Right forelimb (tissue), 1 donor: ENCODE data around the gene PCED1A.
"Not testable (repeated sequence)": the region's sequence is repeated elsewhere in the genome, so short reads cannot be mapped to it uniquely, and the experiment has no call there.

Source experiments
- DNase-seq: peaks from one replicate; pipeline ENCODE4 v3.0.0-alpha.2; 2018

PCED1A gene

GRCh38 chr20:2865101-2865500 lies 24.6 kb upstream of the PCED1A start:
- DNase-seq = no peak

DNA sequence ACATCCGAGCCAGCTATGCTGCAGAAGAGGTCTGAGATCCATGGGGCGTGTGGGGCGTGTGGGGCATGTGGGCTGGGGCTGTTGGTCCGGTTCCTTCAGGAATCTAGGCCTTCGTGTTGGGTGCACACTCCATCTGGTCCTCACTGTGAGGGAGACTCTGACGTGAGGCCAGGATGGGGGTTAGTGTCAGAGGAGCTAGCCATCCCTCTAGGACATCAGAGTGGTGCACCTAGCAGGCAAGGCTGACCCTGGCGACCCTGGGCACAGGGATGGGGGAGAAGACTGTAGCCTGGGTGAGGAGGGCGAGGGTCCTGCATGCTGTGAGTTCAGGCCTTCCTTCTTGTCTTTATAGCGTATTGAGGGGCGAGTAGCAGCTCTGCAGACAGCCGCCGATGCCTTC lies 24.2 kb upstream of the PCED1A start:
- DNase-seq = no peak

GRCh38 chr20:2859330-2860121 lies 19.1 kb upstream of the PCED1A start:
- no peak for DNase-seq

- no peak for DNase-seq
These were observed 18.1 kb upstream of the PCED1A start for GRCh38 chr20:2858591-2858990.

- DNase-seq = no peak
These were observed 10.6 kb upstream of the PCED1A start for GRCh38 chr20:2851086-2851485.

GRCh38 chr20:2849529-2849928 lies 9.1 kb upstream of the PCED1A start:
- peak; percentile 10 for DNase-seq

- DNase-seq = peak; percentile 1
These were observed 7.3 kb upstream of the PCED1A start for GRCh38 chr20:2847802-2848201.

DNA sequence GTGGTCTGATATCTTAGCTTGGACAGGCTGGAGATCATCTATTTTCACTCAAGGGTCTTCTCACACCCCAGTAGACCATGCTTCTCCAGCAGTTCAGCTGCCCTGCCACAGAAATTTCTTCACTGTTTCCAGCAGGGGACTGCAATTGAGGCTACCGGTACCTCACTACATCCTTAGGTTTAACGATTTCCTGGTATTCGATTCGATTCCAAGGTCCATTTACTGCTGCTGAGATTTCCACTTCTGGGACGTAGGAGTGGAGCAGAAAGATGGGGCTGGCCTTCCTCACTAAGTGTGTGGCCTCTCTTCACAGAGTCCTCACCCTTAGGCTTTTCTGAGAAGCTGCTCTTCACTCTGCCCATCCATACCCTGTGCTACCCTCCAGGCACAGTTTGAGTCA lies 6.2 kb upstream of the PCED1A start:
- peak; percentile 35 for DNase-seq

- DNase-seq = no peak
These were observed 5.2 kb upstream of the PCED1A start for GRCh38 chr20:2845607-2846006.

- peak; percentile 85 for DNase-seq
These were observed 594 bp upstream of the PCED1A start for GRCh38 chr20:2840967-2841531.

- DNase-seq = no peak
These were observed 720 bp downstream of the PCED1A start for GRCh38 chr20:2839732-2840137.

GRCh38 chr20:2838847-2839671 lies 1.4 kb downstream of the PCED1A start:
- DNase-seq = no peak

- peak; percentile 39 for DNase-seq
These were observed 2.2 kb downstream of the PCED1A start for GRCh38 chr20:2838170-2838797.

GRCh38 chr20:2837221-2837960 lies 3.1 kb downstream of the PCED1A start:
- DNase-seq = no peak

DNA sequence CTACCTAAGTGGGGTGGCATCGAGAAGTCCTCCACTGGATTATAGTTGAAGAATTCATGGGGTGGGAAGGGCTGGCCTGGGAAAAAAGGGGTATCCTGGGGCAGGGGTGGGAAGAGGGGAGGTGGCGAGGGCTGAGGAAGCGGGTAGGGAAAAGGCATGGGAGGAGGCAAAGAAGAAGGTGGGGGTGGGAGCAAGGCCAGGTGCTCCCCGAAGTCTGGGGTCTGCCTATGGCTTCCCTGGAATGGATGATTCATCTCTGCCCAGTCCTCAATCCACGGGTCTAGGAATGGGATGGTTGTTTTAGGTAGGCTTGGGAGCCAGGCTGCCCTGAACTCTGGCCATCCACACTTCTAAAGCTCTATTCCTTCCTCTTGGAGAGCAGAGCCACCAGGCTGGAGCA lies 4.4 kb downstream of the PCED1A start:
- DNase-seq = no peak

DNA sequence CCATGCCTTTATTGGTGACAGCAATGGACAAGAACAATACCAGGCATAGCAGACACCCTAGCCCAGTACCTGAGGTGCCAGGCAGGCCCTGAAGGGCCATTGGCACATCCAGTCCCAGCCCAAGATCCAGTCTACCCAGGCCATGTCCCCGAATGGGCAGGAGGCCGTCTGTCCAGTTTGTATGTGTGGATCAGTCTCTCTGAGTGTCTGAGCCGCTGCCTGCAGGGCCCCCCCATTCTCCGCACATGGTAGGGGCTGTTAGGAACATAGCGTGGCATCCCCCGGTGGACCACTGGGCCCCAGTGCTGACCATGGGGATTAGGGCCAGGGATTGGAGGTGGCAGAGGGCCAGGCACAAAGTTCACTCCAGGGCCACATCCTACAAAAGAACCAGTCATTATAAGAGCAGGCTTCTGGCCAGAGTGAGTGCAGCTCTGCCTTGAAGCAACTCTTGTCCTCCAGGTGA lies 5.1 kb downstream of the PCED1A start:
- no peak for DNase-seq

DNA sequence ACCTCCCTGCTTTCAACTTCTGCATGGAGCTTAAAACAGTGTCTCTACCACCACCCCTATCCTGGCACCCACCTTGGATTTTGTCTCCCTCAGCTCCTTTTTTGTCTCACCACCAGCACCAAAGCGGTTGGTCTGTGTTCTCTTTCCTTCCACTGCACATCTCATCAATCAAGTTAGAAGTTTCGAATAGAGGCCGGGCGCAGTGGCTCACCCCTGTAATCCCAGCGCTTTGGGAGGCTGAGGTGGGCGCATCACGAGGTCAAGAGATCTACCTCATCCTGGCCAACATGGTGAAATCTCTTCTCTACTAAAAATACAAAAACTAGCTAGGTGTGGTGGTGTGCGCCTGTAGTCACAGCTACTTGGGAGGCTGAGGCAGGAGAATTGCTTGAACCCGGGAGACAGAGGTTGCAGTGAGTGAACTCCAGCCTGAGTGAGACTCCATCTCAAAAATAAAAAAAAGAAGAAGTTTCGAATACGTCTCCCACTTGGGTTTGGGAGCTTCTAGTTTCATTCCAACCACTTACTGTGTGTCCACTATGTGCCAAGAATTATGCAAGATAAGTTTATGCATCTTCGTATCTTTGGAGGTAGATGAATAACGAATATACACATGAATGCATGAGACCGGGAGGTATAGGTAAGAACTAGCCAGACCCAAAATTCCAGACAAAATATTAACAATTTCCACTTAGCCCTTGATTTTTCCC lies 5.9 kb downstream of the PCED1A start:
- no peak for DNase-seq

DNA sequence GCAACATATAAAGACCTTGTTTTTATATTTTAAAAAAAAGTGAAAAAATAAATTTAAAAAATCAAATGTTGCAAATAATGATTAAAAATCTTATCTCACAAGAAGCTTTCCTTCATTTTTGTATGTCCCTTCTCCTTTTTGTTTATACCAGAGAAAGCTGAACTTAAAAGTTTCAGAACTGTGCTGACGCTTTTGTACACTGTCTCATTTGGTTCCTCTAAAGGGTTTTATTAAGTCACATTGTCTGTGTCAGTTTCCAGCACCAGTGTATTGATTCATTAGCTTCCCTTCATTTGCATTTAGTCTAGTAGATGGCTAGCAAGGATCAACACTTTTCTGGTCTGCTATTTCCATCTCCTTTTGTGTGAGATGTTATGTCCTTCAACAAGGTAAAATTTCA lies 6.7 kb downstream of the PCED1A start:
- DNase-seq = no peak

DNA sequence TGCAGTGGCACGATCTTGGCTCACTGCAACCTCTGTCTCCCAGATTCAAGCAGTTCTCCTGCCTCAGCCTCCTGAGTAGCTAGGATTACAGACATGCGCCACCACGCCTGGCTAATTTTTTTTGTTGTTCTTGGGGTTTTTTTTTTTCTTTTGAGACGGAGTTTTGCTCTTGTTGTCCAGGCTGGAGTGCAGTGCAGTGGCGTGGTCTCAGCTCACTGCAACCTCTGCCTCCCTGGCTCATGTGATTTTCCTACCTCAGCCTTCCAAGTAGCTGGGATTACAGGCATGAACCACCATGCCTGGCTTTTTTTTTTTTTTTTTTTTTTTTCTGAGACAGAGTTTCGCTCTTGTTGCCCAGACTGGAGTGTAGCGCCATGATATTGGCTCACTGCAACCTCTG lies 9.2 kb downstream of the PCED1A start:
- not testable (repeated sequence) for DNase-seq

- DNase-seq = no peak
These were observed 11.1 kb downstream of the PCED1A start for GRCh38 chr20:2829376-2829775.

DNA sequence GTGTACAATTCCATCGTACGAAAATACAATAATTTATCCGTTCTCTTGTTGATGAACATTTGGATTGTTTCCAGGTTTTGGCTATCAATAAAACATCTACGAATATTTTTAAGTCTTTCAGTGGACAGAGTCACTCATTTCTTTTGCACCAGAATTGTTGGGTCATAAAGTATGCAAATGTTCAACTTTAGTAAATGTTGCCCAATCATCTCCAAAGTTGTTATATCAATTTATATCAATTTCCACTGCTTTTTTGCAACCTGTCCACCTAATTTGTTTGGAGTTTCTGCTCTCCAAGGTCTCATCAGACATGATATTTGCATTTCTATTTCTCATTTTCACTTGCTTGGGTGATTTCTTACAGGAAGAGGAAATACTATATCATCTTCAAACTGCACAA lies 13.8 kb downstream of the PCED1A start:
- DNase-seq = no peak

- DNase-seq = no peak
These were observed 14.7 kb downstream of the PCED1A start for GRCh38 chr20:2825761-2826160.
